Neural progenitor cell (in vitro differentiated cells): ENCODE measurements around the gene GBP3.

Experiments
- EZH2 ChIP-seq: fragments of 200-600 bp; sonication (generic); IDR thresholded peaks from 2 replicates; pipeline ENCODE4 v1.6.1; 2017; ENCODE audit warnings: antibody characterized with exemption, mild to moderate bottlenecking, moderate library complexity
- EZH2phosphoT487 ChIP-seq: fragments of 200-600 bp; sonication (generic); IDR thresholded peaks from 2 replicates; pipeline ENCODE4 v1.6.1; 2017; ENCODE audit warnings: antibody characterized with exemption
- TF ChIP-seq, protein P1 (sequence below): fragments of 200-600 bp; sonication (generic); IDR thresholded peaks from 2 replicates; pipeline ENCODE4 v1.5.1; 2017; ENCODE audit warnings: antibody characterized with exemption, mild to moderate bottlenecking

DNA sequence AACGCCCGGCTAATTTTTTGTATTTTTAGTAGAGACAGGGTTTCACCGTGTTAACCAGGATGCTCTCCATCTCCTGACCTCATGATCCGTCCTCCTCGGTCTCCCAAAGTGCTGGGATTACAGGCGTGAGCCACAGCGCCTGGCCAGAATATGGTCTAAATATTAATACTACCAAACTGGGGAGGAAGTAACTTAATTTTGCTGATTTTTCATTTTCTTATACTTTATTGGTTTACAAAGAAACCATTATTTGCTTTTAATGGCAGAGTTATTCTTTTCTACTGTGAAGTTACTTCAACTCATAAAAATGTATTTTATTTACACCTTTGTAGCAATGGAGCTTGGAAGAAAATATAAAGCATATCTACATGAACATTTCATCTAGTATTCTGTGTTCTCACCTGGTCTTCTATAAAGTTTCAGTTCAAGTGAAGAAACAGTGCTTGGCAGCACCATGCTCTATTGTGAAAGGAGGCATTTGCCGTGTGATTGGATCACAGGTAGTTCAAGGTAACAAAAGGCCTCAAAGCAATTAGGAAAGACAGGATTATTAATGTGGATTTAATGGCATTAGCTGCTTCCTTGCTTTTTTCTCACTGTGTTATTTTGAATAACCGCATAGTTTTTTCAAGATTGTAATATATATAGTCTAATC is 28.8 kb upstream of the GBP3 start:
- TF ChIP-seq EZH2 = no peak
- TF ChIP-seq, protein P1, sequence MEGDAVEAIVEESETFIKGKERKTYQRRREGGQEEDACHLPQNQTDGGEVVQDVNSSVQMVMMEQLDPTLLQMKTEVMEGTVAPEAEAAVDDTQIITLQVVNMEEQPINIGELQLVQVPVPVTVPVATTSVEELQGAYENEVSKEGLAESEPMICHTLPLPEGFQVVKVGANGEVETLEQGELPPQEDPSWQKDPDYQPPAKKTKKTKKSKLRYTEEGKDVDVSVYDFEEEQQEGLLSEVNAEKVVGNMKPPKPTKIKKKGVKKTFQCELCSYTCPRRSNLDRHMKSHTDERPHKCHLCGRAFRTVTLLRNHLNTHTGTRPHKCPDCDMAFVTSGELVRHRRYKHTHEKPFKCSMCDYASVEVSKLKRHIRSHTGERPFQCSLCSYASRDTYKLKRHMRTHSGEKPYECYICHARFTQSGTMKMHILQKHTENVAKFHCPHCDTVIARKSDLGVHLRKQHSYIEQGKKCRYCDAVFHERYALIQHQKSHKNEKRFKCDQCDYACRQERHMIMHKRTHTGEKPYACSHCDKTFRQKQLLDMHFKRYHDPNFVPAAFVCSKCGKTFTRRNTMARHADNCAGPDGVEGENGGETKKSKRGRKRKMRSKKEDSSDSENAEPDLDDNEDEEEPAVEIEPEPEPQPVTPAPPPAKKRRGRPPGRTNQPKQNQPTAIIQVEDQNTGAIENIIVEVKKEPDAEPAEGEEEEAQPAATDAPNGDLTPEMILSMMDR = no peak
- TF ChIP-seq EZH2phosphoT487 = no peak
